Urinary bladder (tissue), 4 donors: ENCODE data around the gene COMTD1. TPM values are rescaled to one million over a fixed set of nuclear protein-coding genes. Genes with fewer than 3 reads are reported as not detected.

Source experiments
- DNase-seq: peaks from one replicate; pipeline ENCODE4 v3.0.0-alpha.2; 2015; ENCODE audit errors: extremely low spot score
- H3K27ac ChIP-seq: one replicate; pipeline ENCODE4 v1.5.1; 2013; ENCODE audit warnings: low read depth, mild to moderate bottlenecking, moderate library complexity
- H3K36me3 ChIP-seq: one replicate; pipeline ENCODE4 v1.6.1; 2013; ENCODE audit warnings: mild to moderate bottlenecking, moderate library complexity; ENCODE audit not compliant: insufficient read depth
- H3K4me1 ChIP-seq: one replicate; pipeline ENCODE4 v1.6.1; 2013; ENCODE audit warnings: mild to moderate bottlenecking, moderate library complexity; ENCODE audit not compliant: insufficient read depth
- H3K4me3 ChIP-seq: one replicate; pipeline ENCODE4 v1.5.1; 2013; ENCODE audit warnings: low read depth, low read length
- WGBS: extraction: QIAGEN DNeasy Blood & Tissue Kit; methylation state at CpG from one replicate; pipeline ENCODE4 v1.1.7; 2013; 5-methylcytosine and 5-hydroxymethylcytosine counted together
- polyA plus RNA-seq: library from polyadenylated mRNA; stranded (reverse); fragments of 200-250 nt; gene quantifications from one replicate; pipeline ENCODE4 v1.2.3, GENCODE V29; 2013
- total RNA-seq: library from RNA; depleted of rRNA; stranded (reverse); fragments of >200 nt; gene quantifications from one replicate; pipeline ENCODE4 v1.2.3, GENCODE V29; 2014
- donor health status: healthy with polysubstance abuse.
- donor health status: healthy.

The COMTD1 gene
- total and polyA plus RNA-seq, 2 donors: 2.3 to 16.3 TPM

- Histone ChIP-seq H3K4me3 (no peak overlapping the region), H3K4me1 (no peaks in the 10 kb centered on the region), H3K27ac (no peak overlapping the region), H3K36me3 (no peaks in the 10 kb centered on the region)
- DNase-seq: no peak
- WGBS: 63% methylated on average over 25 of the region's 25 CpGs
Observed at GRCh38 chr10:75261813-75262705, 26.3 kb upstream of the COMTD1 start.

- WGBS: 63% methylated on average over 3 of the region's 3 CpGs
- no peak for DNase-seq
- no peaks in the 10 kb centered on the region for H3K36me3 ChIP-seq
- H3K4me1 ChIP-seq: no peaks in the 10 kb centered on the region
- H3K27ac ChIP-seq: no peak overlapping the region
- no peak overlapping the region for H3K4me3 ChIP-seq
Observed at GRCh38 chr10:75260990-75261389, 25.2 kb upstream of the COMTD1 start.

GRCh38 chr10:75254739-75255138 is 19.0 kb upstream of the COMTD1 start:
- DNase-seq: no peak
- 96% methylated on average over 2 of the region's 2 CpGs for WGBS

GRCh38 chr10:75253281-75254220 is 17.8 kb upstream of the COMTD1 start:
- Histone ChIP-seq H3K4me3 (no peak overlapping the region), H3K4me1 (no peaks in the 10 kb centered on the region), H3K36me3 (no peaks in the 10 kb centered on the region), H3K27ac (no peak overlapping the region)
- 100% methylated on average over 1 of the region's 1 CpG for WGBS
- no peak for DNase-seq

More at GRCh38 chr10:75254739-75255138, 19.0 kb upstream of the COMTD1 start:
- H3K4me1 ChIP-seq: no peaks in the 10 kb centered on the region
- H3K27ac ChIP-seq: no peak overlapping the region
- no peaks in the 10 kb centered on the region for H3K36me3 ChIP-seq
- H3K4me3 ChIP-seq: no peak overlapping the region

- DNase-seq: no peak
- Histone ChIP-seq H3K4me3 (no peak overlapping the region), H3K27ac (no peak overlapping the region), H3K36me3 (no peaks in the 10 kb centered on the region), H3K4me1 (no peaks in the 10 kb centered on the region)
- 87% methylated on average over 3 of the region's 3 CpGs for WGBS
Observed at GRCh38 chr10:75250934-75251333, 15.2 kb upstream of the COMTD1 start.

- DNase-seq: no peak
- WGBS: 95% methylated on average over 5 of the region's 5 CpGs
- Histone ChIP-seq H3K36me3 (no peaks in the 10 kb centered on the region), H3K27ac (no peak overlapping the region), H3K4me3 (no peak overlapping the region), H3K4me1 (no peaks in the 10 kb centered on the region)
Observed at GRCh38 chr10:75247797-75248196, 12.0 kb upstream of the COMTD1 start.

GRCh38 chr10:75246506-75246905 is 10.7 kb upstream of the COMTD1 start:
- WGBS: 89% methylated on average over 6 of the region's 6 CpGs
- no peak for DNase-seq
- no peak overlapping the region for H3K4me3 ChIP-seq

GRCh38 chr10:75245354-75246250 is 9.8 kb upstream of the COMTD1 start:
- H3K4me3 ChIP-seq: no peak overlapping the region
- no peaks in the 10 kb centered on the region for H3K36me3 ChIP-seq
- DNase-seq: no peak
- 83% methylated on average over 10 of the region's 10 CpGs for WGBS
- no peaks in the 10 kb centered on the region for H3K4me1 ChIP-seq
- no peak overlapping the region for H3K27ac ChIP-seq

More at GRCh38 chr10:75246506-75246905, 10.7 kb upstream of the COMTD1 start:
- H3K4me1 ChIP-seq: no peaks in the 10 kb centered on the region
- H3K27ac ChIP-seq: no peak overlapping the region
- no peaks in the 10 kb centered on the region for H3K36me3 ChIP-seq

GRCh38 chr10:75244487-75245353 is 9.0 kb upstream of the COMTD1 start:
- WGBS: 81% methylated on average over 8 of the region's 8 CpGs
- no peaks in the 10 kb centered on the region for H3K36me3 ChIP-seq
- DNase-seq: no peak
- no peak overlapping the region for H3K27ac ChIP-seq
- no peaks in the 10 kb centered on the region for H3K4me1 ChIP-seq
- no peak overlapping the region for H3K4me3 ChIP-seq

- Histone ChIP-seq H3K27ac (no peak overlapping the region), H3K36me3 (no peaks in the 10 kb centered on the region), H3K4me3 (no peak overlapping the region), H3K4me1 (no peaks in the 10 kb centered on the region)
- WGBS: 91% methylated on average over 10 of the region's 10 CpGs
- DNase-seq: no peak
Observed at GRCh38 chr10:75243426-75243825, 7.7 kb upstream of the COMTD1 start.

GRCh38 chr10:75240329-75241076 is 4.7 kb upstream of the COMTD1 start:
- H3K36me3 ChIP-seq: no peaks in the 10 kb centered on the region
- 95% methylated on average over 12 of the region's 12 CpGs for WGBS
- H3K4me1 ChIP-seq: no peaks in the 10 kb centered on the region
- DNase-seq: no peak
- H3K27ac ChIP-seq: no peak overlapping the region
- H3K4me3 ChIP-seq: no peak overlapping the region
